GM23248 (cell line): ENCODE measurements around the gene C22orf31.

Experiments used
- EZH2 ChIP-seq: fragments of 200-600 bp; sonication (generic); IDR thresholded peaks from 2 replicates; pipeline ENCODE4 v1.6.1; 2018; ENCODE audit warnings: antibody characterized with exemption, mild to moderate bottlenecking; ENCODE audit not compliant: insufficient read depth, poor library complexity, severe bottlenecking
- EZH2phosphoT487 ChIP-seq: fragments of 200-600 bp; sonication (generic); IDR thresholded peaks from 2 replicates; pipeline ENCODE4 v1.6.1; 2018; ENCODE audit warnings: antibody characterized with exemption, moderate library complexity, mild to moderate bottlenecking, low read depth; ENCODE audit not compliant: insufficient read depth

GRCh38 chr22:29030016-29030617 is 31.5 kb downstream of the C22orf31 start:
- no peak for TF ChIP-seq EZH2
- no peak for TF ChIP-seq EZH2phosphoT487
